ENCODE measurements around the gene ZNF83.
"Not testable (repeated sequence)": the region's sequence is repeated elsewhere in the genome, so short reads cannot be mapped to it uniquely, and the experiment has no call there.

ZNF83 gene

DNA sequence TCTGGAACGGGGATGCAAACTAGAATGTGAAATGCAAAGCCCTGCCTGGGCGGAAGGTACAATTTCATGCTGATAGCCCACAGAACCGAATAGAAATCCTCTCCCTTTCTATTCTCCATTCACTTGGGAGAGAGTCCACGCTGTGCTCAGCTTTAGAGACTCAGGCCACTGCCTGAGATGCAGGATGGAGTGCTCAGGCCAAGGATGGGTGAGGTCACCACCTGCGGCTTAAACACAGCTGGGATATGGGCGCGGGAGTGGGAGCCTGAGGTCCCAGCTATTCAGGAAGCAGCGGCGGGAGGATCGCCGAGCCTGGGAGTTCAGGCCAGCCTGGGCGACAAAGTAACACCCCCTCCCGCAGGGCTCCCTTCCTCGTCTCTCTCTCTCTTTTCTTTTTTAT lies 446 bp upstream of the ZNF83 start:
- DNase-seq: peak in 1 of 14 donors; percentile 18

DNA sequence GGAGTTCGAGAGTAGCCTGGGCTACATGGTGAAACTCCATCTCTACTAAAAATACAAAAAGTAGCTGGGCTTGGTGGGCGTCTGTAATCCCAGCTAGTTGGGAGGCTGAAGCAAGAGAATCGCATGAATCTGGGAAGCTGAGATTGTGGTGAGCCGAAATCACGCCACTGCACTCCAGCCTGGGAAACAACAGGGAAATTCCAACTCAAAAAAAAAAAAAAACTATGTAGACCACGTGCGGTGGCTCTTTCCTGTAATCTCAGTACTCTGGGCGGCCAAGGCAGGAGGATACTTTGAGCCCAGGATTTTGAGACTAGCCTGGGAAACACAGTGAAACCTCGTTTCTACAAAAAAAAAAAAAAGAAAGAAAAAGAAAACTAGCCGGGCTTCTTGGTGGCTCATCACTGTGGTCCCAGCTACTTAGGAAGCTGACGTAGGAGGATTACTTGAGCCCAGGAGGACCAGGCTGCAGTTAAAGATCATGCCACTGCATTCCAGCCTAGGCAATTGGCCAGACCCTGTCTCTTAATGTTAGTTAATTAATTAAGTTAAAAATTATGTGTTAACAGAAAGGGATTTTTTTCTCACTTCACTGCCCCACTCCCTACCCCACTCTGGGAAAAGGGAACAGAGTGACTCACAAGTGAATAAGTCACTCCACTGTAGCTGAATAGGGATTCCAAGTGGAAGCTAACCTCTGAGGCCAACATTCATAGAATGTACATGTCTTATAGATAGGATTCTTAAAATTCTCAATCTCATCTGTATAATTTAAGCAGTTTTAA lies 2.2 kb downstream of the ZNF83 start:
- no peak for DNase-seq

DNA sequence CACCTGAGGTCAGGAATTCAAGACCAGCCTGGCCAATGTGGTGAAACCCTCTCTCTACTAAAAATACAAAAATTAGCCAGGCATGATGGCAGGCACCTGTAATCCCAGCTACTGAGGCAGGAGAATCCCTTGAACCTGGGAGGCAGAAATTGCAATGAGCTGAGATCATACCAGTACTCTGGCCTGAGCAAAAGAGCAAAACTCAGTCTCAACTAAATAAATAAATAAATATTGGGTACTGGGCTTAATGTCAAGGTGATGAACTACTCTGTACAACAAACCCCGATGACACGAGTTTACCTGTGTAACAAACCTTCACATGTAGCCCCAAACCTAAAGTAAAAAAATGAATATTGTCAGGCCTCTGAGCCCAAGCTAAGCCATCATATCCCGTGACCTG lies 10.7 kb downstream of the ZNF83 start:
- DNase-seq: not testable (repeated sequence)

DNA sequence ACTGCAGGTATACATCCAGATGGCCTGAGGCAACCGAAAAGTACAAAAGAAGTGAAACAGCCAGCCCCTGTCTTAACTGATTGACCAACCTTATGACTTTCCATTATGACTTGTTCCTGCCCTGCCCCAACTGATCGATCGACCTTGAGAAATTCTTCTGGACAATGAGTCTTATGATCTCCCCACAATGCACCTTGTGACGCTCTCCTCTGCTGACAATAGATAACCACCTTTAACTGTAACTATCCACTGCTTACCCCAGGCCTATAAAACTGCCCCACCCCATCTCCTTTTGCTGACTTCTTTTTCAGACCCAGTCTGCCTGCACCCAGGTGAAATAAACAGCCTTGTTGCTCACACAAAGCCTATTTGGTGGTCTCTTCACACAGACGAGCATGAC lies 11.2 kb downstream of the ZNF83 start:
- no peak for DNase-seq

DNA sequence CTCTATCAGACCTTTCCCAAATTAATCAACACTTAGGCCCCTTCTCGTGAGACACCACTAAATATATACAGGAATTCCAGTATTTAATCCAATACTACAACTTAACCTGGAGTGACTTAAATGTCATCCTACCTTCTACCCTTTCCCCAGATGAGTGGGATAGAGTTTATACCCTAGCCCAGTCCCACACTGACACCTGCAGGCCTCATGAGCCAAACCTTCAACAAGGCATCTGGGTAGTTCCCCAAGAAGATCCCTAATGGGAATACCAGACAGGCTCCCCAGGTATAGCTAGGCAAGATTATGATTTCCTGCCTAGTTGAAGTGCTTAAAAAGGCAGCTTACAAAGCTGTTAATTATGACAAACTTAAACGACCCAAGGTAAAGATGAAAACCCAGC lies 15.9 kb downstream of the ZNF83 start:
- DNase-seq: no peak

DNA sequence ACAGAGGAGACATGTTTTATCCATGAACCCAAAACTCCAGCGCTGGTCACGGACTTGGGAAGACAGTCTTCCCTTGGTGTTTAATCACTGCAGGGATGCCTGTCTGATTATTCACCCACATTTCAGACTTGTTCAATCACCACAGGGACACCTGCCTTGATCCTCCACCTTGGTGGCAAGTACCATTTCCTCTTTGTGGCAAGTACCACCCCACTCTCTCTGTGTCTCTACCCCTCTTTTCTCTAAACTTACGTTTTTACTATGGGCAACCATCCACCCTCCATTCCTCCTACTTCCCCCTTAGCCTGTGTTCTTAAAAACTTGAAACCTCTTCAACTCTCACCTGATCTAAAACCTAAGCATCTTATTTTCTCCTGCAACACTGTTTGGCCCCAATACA lies 16.8 kb downstream of the ZNF83 start:
- no peak for DNase-seq

DNA sequence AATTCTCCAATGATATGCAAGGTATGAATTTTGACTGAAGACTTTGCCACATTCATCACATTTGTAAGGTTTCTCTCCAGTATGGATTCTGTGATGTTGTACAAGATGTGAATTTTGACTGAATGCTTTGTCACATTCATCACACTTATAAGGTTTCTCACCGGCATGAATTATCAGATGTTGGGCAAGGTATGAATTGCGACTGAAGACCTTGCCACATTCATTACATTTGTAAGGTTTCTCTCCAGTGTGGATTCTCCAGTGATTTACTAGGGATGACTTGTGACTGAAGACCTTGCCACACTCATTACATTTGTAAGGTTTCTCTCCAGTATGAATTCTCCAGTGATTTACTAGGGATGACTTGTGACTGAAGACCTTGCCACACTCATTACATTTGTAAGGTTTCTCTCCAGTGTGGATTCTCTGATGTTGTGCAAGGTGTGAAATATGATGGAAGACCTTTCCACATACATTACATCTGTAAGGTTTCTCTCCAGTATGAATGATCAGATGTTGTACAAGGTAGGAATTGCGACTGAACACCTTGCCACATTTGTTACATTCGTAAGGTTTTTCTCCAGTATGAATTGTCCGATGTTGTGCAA lies 24.8 kb downstream of the ZNF83 start:
- DNase-seq: no peak

DNA sequence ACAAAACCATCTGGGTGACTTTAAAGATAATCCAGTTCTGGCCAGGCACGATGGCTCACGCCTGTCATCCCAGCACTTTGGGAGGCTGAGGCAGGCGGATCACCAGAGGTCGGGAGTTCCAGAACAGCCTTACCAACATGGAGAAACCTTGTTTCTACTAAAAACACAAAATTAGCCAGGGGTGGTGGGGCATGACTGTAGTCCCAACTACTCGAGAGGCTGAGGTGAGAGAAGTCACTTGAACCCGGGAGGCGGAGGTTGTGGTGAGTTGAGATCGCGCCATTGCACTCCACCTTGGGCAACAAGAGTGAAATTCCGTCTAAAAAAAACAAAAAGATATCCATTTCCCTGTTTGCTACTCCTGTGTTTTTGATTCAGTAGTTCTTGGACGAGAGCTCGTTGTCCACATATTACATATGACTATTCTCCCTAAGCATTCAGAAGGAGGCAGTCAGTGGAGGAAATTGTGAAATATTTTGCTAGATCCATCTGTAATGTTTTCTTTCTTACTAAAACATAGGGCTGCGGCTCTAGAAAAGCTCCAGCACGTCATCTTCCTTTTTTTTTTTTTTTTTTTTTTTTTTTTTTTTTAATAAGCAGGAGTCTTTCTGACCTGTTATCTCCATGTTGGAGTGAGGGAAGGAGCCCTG lies 34.5 kb downstream of the ZNF83 start:
- DNase-seq: no peak

DNA sequence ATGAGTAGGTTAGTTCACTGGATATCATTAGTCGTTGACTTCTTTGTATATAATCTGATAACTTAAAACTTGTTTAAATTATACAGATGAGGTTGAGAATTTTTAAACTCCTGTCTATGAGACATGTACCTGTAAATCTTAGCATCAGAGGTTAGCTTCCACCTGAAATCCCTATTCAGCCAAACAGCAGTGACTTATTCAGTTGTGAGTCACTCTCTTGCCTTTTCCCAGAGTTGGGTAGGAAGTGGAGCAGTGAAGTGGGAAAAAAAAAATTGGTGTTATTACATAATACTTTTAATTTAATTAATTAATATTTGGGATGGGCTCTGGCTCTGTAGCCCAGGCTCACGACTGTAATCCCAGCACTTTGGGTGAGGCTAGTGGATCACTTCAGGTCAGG lies 35.2 kb downstream of the ZNF83 start:
- DNase-seq: no peak

DNA sequence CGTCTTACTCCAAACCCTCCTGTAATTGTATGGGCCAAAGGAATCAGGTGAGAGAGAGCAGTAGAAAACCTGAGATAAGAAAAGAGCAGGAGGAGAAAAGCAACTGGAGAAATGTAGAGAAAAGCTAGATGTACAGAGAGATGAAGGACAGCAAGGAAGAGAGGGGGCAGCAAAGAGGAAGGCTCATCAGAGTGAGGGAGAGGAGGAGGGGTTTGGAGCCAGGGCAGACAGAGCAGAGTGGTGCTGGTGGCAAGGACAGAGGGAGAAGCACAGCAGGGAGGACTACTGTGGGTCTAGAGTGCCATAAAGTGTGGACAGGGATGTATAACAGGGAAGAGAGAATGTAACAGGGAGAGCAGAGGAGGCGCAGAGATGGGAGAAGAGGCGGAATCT lies 36.2 kb downstream of the ZNF83 start:
- peak in 3 of 14 donors; percentile 0 to 3 (median 3) for DNase-seq

DNA sequence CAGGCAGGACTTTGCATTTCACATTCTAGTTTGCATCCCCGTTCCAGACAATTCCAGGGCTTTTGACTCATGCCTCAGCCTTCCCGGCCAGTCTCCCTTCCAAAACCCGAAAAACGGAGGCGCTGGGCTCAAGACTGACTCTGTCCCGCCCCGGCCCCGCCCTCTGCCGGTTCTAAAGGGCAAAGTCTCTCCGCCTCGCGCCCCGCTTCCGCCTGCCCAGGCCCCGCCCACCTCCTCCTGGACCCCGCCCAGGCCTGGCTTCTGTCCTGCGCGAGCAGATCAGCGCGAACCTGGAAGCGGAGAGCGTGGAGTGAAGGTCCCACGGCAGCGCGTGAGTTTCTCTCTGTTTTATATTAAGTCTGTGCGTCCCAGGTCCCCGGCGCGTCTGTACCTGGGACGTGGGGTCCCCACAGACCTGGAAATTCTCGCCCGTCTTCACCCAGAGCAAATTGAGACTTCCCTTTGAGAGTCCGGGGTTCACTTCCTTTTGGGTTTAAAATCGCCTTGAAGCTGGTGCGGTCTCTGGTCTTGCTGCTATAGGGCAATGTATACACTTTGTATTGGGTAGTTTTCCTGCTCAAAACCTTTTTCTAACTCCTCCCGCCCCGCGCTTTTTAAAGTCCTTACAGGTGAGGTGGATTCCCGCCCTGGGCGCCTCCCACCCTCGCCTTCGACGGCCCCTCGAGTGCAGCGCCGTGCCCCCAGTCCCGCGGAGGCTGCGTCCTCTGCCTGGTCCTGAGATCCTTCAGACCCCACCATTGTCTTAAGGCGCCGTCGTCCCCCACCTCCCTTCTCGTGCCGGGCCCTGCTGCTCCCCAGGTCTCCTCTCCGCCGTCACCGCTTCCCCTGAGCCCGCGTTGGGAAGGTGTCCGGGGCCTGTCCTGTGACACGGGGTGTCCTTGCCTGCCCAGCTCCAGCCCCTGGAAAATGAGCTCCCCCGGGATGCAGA lies 36.9 kb downstream of the ZNF83 start:
- DNase-seq: peak; percentile 2 to 85 (median 68)

DNA sequence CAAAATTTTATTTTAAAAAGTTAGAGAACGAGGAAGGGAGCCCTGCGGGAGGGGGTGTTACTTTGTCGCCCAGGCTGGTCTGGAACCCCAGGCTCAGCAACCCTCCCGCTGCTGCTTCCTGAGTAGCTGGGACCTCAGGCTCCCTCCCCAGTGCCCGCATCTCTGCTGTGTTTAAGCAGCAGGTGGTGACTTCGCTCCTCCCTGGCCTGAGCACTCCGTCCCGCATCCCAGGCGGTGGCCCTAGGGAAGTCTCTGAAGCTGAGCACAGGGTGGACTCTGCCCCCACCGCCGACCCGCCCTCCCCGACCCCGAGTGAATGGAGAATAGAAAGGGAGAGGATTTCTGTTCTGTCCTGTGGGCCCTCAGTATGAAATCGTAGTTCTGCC lies 37.5 kb downstream of the ZNF83 start:
- DNase-seq: no peak

DNA sequence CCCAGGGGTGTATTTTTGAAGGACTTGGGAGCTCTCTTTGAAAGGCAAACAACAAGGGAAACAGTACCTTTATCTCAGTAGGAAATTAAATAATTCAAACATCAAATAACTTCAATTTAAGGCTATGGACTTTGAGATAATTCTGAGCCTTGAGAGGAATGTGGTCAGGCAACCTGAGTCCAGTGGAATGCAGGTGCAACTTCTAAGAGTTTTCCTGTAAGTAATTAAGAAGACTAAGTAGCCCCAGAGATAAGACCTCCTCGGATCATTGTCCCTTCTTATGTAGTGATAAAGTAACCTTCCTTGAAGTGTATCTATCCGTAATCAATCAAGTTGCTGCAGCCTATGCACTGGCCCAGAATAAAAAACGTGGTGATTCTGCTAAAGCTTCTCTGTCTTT lies 38.9 kb downstream of the ZNF83 start:
- no peak for DNase-seq

DNA sequence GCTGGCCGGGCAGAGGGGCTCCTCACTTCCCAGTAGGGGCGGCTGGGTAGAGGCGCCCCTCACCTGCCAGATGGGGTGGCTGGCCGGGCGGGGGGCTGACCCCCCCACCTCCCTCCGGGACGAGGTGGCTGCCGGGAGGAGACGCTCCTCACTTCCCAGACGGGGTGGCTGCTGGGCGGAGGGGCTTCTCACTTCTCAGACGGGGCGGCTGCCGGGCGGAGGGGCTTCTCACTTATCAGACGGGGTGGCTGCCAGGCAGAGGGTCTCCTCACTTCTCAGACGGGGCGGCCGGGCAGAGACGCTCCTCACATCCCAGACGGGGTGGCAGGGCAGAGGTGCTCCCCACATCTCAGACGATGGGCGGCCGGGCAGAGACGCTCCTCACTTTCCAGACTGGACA lies 44.7 kb downstream of the ZNF83 start:
- not testable (repeated sequence) for DNase-seq

DNA sequence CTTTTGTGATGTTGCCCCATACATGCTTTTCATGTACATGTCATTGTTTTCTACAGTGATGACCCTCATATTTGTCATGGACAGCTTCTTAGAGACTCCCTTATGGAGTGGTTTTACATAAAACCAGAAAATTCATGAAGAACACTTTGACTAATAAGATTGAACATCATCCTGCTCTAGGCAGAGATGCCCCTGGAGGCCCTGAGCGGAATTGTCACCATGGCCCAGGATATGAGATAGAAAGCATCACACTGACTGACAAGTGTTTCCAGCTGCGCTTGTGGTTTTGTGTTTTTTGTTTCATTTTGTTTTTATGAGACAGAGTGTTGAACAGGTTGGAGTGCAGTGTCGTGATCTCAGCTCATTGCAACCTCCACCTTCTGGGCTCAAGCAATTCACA lies 45.9 kb downstream of the ZNF83 start:
- DNase-seq: no peak

DNA sequence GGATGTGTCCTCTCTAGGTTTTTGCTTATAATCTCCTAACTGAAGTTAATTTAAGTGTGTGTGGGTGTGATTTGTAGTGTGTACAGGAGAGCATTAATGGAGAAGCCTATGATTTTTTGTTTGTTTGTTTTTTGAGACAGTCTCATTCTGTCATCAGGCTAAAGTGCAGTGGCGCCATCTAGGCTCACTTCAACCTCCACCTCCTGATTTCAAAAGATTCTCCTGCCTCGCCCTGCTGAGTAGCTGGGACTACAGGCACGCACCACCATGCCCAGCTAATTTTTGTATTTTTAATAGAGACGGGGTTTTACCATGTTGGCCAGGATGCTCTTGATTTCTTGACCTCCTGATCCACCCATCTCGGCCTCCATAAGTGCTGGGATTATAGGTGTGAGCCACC lies 47.4 kb downstream of the ZNF83 start:
- no peak for DNase-seq

DNA sequence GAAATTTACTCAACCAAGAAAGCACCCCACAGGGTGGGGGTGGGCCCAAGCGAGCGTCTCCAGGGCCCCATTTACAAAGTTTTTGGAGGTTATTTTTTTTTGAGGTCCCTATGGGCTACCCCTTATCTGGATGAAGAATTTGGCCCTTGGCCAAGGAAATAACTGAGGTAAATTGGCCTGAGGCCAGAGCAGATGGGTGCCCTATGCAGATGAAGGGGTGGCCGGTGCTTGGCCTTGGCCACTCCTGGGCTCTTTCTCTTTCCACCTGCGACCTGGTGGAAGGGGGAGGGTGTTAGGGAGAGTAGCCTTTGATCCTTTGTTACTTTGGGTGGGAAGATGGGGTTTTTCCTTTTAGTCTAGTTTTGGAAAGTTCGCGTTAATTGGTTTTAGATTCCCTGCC lies 52.6 kb downstream of the ZNF83 start:
- DNase-seq: no peak

DNA sequence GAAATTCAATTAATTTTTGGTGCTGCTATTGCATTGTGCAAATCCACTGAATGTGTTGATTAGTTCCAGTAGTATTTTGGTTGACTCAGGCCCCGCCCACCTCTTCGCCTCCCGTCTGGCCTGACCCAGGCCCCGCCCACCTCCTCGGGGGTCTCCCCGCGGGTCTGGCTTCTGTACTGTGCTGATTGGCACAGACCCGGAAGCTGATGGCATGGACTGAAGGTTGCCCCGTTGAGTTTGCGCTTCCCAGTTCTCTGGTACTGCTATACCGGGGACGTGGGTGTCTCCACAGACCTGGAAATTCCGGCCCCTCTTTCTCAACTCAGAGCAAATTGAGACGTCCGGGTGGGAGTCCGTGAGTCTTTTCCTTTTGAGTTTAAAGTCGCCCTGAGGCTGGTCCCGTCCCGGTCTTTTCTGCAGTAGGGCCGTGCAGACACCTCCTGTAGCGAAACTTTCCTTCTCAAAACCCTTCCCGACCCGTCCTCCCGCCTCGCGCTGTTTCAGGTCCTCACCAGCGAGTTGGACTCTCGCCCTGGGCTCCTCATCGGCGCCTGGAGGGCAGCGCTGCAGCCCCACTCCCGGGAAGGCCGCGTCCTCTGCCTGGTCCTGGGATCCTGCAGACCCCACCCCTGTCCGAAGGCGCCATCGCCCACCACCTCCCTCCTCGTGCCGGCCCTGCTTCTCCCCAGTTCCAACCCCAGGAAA lies 53.3 kb downstream of the ZNF83 start:
- DNase-seq: no peak

DNA sequence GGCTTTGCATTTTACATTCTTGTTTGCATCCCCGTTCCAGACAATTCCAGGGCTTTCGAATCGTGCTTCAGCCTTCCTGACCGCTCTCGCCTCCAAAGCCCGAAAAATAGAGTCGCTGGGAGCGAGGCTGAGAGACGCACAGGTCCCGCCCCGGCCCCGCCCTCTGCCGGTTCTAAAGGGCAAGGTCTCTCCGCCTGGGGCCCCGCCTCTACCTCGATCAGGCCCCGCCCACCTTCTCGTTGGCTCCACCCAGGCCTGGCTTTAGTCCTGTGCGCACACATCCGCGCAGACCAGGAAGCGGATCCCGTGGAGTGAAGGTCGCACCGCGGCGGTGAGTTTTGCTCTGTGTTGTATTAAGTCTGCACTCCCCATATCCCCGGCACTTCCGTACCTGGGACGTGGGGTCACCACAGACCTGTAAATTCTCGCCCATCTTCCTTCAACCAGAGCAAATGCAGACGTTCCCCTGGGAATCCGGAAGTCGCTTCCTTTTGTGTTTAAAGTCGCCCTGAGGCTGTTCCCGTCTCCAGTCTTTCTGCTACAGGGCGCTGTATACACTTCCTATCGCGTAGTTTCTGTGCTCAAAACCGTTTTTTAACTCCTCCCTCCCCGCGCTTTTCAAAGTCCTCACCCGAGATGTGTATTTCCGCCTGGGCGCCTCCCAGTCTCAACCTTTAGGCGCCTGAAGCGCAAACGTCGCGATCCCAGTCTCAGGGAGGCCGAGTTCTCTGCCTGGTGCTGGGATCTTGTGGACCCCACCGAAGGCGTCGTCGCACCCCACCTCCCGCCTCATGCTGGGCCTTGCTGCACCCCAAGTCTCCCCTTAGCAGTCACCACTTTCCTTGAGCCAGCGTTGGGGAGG lies 67.9 kb downstream of the ZNF83 start, which contains the start of gene ZNF701:
Gene ZNF701 (plus strand): TSS at position 288 of the 862 bp plus-strand sequence. CDS start 3,861 bp downstream, outside the sequence.
- DNase-seq: peak; percentile 44 to 93 (median 88)

DNA sequence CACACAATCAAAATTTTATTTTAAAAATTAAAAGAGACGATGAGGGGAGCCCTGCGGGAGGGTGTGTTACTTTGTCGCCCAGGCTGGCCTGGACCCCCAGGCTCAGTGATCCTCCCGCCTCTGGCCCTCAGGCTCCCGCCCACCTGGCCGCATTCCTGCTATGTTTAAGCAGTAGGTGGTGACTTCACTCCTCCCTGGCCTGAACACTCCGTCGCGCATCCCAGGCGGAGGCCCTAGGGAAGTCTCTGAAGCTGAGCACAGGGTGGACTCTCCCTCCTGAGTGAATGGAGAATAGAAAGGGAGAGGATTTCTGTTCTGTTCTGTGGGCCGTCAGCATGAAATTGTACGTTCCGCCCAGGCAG lies 68.5 kb downstream of the ZNF83 start:
- not testable (repeated sequence) for DNase-seq

DNA sequence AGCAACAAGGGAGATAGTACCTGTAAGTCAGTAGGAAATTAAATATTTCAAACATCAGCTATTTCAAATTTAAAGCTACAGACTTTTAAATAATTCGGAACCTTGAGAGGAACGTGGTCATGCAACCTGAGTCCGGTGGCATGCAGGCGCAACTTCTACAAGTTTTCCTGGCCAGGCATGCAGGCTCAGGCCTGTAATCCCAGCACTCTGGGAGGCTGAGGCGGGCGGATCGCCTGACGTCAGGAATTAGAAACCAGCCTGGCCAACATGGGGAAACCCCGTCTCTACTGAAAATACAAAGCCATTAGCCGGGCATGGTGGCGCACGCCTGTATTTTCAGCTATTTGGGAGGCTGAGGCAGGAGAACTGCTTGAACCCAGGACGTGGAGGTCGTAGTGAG lies 70.2 kb downstream of the ZNF83 start:
- no peak for DNase-seq
